Measurements from ENCODE around the gene BPNT1. TPM values are rescaled to one million over a fixed set of nuclear protein-coding genes. Genes with fewer than 3 reads are reported as not detected.
"Not testable (repeated sequence)": the region's sequence is repeated elsewhere in the genome, so short reads cannot be mapped to it uniquely, and the experiment has no call there.

BPNT1 gene
- total RNA-seq, 1 donor from 2014 or later: 21.4 TPM

DNA sequence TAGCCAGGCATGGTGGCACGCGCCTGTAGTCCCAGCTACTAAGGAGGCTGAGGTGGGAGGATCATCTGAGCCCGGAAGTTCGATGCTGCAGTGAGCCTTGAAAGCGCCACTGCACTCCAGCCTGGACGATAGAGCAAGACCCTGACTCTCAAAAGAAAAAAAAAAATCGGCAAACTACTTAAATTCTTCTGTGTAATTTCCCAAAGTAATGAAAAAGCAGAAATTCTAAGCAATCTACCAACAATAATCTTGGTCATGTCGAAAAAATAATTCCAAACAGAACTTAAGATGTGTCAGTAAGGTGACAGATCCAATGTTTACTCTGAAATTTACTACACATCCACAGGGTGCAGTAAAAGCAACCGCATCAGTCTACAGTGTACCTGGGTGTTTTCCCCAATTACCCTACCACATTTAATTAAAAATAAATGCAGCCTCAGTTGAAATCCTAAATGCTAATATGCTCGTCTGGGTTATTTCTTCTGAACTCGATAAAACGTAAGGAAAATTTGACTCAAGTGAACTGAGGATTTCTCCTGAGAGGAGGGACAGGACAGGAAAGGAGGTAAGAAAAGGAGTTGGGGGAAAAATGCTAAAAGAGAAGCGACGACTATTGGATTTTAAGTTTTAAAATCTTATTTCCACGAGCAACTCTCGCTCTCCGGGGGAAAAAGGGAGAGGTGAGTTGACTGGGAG, 44.1 kb downstream of the BPNT1 start:
- Histone ChIP-seq H3K4me3 (ENCODE audit: low read depth, low read length) (peak overlapping the region; percentile 99), H3K27me3 (ENCODE audit: control insufficient read depth, insufficient read depth, low read length) (no peaks in the 10 kb centered on the region), H3K36me3 (ENCODE audit: control insufficient read depth, insufficient read depth, low read length) (no peaks in the 10 kb centered on the region)
- DNase-seq (ENCODE audit: low read depth): no peak
- TF ChIP-seq, protein P1, sequence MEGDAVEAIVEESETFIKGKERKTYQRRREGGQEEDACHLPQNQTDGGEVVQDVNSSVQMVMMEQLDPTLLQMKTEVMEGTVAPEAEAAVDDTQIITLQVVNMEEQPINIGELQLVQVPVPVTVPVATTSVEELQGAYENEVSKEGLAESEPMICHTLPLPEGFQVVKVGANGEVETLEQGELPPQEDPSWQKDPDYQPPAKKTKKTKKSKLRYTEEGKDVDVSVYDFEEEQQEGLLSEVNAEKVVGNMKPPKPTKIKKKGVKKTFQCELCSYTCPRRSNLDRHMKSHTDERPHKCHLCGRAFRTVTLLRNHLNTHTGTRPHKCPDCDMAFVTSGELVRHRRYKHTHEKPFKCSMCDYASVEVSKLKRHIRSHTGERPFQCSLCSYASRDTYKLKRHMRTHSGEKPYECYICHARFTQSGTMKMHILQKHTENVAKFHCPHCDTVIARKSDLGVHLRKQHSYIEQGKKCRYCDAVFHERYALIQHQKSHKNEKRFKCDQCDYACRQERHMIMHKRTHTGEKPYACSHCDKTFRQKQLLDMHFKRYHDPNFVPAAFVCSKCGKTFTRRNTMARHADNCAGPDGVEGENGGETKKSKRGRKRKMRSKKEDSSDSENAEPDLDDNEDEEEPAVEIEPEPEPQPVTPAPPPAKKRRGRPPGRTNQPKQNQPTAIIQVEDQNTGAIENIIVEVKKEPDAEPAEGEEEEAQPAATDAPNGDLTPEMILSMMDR (IDR thresholded peaks at IDR 0.05; ENCODE audit: insufficient read depth, low read length, poor library complexity, severe bottlenecking): no peak

DNA sequence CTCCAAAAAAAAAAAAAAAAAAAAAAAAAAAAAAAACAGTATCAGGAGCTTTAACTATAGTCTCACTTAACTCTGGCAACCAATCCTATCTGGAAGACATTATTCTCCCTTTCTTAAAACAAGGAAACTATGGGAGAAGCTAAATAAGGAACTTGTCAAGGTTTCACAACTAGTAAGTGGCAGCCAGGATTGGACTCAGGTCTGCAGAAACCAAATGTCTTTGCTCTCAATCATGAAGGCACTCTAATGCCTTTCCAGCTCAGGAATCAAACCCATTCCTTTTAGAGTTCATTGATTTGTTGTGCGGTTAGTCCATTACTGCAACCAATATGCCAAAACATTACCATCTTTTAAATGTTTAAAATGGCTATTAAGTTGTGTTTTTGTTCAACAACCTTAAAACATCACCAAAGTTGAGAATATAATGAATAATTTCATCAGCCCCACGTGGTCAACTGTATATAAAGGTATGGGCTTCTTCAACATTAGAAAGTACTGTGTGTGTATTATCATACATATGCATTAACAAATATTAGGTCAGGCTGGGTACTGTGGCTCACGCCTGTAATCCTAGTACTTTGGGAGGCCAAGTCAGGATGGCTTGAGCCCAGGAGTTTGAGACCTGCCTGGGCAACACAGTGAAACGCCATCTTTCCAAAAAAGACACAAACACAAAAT, 44.8 kb downstream of the BPNT1 start:
- DNase-seq (ENCODE audit: low read depth): no peak
- H3K36me3 ChIP-seq (ENCODE audit: control insufficient read depth, insufficient read depth, low read length): no peaks in the 10 kb centered on the region
- H3K27me3 ChIP-seq (ENCODE audit: control insufficient read depth, insufficient read depth, low read length): no peaks in the 10 kb centered on the region
- peak overlapping the region; percentile 99 for H3K4me3 ChIP-seq (ENCODE audit: low read depth, low read length)
- TF ChIP-seq, protein P1 (IDR thresholded peaks at IDR 0.05; ENCODE audit: insufficient read depth, low read length, poor library complexity, severe bottlenecking): no peak

DNA sequence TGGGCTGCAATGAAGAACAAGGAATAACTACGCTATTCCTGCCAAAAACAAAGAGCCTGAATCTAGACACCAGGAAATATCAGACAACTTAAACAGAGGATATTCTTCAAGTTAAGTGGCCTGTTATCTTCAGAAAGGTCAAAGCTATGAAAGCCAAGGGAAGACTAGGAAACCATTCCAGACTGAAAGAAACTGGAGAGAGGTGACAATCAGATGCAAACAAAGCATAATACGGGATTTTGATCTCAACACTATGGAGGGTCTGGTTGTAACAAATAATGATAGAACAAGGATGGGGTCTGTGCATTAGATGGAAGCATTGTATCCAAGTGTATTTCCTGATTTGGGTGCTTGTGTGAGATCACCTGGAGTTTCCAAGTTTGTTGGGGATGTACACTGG, 45.9 kb downstream of the BPNT1 start:
- DNase-seq (ENCODE audit: low read depth): no peak
- H3K4me3 ChIP-seq (ENCODE audit: low read depth, low read length): no peak overlapping the region
- H3K36me3 ChIP-seq (ENCODE audit: control insufficient read depth, insufficient read depth, low read length): peaks cover 2% of the 10 kb centered on the region
- no peaks in the 10 kb centered on the region for H3K27me3 ChIP-seq (ENCODE audit: control insufficient read depth, insufficient read depth, low read length)
- TF ChIP-seq, protein P1 (IDR thresholded peaks at IDR 0.05; ENCODE audit: insufficient read depth, low read length, poor library complexity, severe bottlenecking): no peak

DNA sequence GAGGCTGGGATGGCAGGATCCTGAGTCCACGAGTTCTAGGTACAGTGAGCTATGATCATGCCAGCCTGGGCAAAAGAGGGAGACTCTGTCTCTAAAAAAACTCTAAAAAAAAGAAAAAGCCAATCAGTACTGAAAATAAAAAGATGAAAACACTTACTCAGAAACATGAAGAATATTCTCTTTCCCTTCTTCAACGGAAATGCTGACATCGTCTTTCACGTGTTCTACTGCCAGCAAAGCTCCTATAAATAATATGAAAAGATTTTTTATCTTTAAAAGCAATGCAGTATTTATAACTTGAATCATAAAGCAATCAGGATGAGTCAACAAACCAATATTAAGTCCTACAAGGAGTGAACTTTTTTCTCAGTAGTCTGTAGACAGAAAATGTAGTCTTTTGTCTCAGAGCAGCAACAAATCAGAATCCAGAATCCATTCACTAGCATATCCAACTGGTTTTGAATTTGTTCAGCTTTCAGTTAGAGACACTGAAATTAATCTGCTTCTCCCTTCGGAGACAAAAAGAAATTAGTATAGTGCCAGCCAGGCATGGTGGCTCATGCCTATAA, 49.5 kb downstream of the BPNT1 start:
- peaks cover 2% of the 10 kb centered on the region for H3K36me3 ChIP-seq (ENCODE audit: control insufficient read depth, insufficient read depth, low read length)
- TF ChIP-seq, protein P1 (IDR thresholded peaks at IDR 0.05; ENCODE audit: insufficient read depth, low read length, poor library complexity, severe bottlenecking): no peak
- no peak for DNase-seq (ENCODE audit: low read depth)
- no peaks in the 10 kb centered on the region for H3K27me3 ChIP-seq (ENCODE audit: control insufficient read depth, insufficient read depth, low read length)
- H3K4me3 ChIP-seq (ENCODE audit: low read depth, low read length): no peak overlapping the region

DNA sequence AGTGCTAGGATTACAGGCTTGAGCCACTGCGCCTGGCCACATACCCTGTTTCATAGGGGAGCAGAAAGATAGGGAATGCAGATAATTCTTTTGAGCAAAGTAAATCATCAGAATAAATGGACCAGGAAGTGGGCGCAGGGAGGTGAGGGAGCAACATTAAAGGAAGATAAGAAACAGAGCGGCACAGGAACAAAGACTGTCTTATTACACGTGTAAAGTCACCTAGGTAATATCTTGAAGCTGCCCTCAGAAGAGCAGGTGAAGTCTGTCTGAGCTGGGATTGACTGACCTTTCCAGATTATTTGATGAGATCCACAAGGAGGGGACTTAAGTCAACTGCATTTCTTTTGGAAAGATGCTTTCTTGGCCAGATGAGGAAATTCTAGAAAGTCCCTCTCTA, 50.9 kb downstream of the BPNT1 start:
- no peak for DNase-seq (ENCODE audit: low read depth)
- Histone ChIP-seq H3K27me3 (ENCODE audit: control insufficient read depth, insufficient read depth, low read length) (no peaks in the 10 kb centered on the region), H3K36me3 (ENCODE audit: control insufficient read depth, insufficient read depth, low read length) (peaks cover 2% of the 10 kb centered on the region), H3K4me3 (ENCODE audit: low read depth, low read length) (no peak overlapping the region)
- TF ChIP-seq, protein P1 (IDR thresholded peaks at IDR 0.05; ENCODE audit: insufficient read depth, low read length, poor library complexity, severe bottlenecking): no peak

DNA sequence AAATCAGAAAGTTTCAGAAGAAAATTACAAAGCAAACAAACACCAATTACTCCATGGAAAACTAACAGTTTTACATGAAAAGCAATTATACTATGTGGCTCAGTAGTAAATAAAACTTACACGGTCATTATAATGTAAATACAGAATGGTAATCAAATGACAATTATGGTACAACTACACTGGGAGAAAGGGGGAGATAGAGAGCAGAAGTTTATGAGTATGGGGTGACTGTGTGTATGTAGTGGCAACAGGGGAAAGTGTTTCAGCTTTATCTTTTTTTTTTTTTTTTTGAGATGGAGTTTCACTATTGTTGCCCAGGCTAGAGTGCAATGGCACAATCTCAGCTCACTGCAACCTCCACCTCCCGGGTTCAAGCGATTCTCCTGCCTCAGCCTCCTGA, 51.8 kb downstream of the BPNT1 start:
- H3K27me3 ChIP-seq (ENCODE audit: control insufficient read depth, insufficient read depth, low read length); DNase-seq (ENCODE audit: low read depth); H3K36me3 ChIP-seq (ENCODE audit: control insufficient read depth, insufficient read depth, low read length): not testable (repeated sequence)

More for the DNA sequence above, 51.8 kb downstream of the BPNT1 start:
- H3K4me3 ChIP-seq (ENCODE audit: low read depth, low read length): not testable (repeated sequence)
